Measurements from ENCODE around the gene ZBTB11. TPM values are rescaled to one million over a fixed set of nuclear protein-coding genes. Genes with fewer than 3 reads are reported as not detected.
A peak's percentile ranks its signal among the peaks of the same experiment; 100 is the strongest.
"Not testable (repeated sequence)": the region's sequence is repeated elsewhere in the genome, so short reads cannot be mapped to it uniquely, and the experiment has no call there.

Gene ZBTB11, protein sequence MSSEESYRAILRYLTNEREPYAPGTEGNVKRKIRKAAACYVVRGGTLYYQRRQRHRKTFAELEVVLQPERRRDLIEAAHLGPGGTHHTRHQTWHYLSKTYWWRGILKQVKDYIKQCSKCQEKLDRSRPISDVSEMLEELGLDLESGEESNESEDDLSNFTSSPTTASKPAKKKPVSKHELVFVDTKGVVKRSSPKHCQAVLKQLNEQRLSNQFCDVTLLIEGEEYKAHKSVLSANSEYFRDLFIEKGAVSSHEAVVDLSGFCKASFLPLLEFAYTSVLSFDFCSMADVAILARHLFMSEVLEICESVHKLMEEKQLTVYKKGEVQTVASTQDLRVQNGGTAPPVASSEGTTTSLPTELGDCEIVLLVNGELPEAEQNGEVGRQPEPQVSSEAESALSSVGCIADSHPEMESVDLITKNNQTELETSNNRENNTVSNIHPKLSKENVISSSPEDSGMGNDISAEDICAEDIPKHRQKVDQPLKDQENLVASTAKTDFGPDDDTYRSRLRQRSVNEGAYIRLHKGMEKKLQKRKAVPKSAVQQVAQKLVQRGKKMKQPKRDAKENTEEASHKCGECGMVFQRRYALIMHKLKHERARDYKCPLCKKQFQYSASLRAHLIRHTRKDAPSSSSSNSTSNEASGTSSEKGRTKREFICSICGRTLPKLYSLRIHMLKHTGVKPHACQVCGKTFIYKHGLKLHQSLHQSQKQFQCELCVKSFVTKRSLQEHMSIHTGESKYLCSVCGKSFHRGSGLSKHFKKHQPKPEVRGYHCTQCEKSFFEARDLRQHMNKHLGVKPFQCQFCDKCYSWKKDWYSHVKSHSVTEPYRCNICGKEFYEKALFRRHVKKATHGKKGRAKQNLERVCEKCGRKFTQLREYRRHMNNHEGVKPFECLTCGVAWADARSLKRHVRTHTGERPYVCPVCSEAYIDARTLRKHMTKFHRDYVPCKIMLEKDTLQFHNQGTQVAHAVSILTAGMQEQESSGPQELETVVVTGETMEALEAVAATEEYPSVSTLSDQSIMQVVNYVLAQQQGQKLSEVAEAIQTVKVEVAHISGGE
- polyA plus RNA-seq (2013, experiment 1 of 2; ENCODE audit: insufficient read length) = 10.7 TPM
- polyA plus RNA-seq (2013, experiment 2 of 2; ENCODE audit: insufficient read length) = 10.5 TPM

DNA sequence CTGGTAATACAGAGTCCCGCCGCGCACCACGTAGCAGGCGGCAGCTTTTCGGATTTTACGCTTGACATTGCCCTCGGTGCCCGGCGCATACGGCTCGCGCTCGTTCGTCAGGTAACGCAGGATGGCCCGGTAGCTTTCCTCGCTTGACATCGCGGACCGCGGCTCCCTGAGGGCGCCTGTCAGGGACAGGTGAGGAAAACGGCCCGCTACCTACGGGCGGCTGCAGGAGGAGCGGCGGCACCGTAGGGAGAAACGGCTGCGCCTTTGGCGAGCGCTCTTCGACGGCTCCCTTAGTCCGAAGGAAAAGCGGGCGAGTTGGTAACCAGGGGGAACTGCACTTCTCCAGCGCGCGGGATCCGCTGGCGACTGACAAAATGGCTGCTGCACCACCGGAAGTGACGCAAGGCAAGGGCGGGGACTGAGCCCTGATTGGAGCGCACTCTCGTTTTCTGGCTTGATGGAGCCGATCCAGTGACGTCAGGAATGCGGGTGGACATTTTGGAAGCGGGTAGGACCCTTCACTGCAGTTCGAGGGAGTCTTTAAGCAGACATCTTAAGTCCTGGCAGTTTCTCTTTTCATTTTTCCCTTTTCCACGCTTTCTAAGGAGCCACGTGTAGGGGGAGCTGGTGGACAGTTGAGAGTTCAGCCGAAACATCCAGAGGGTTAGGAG lies at the start of gene ZBTB11:
Gene ZBTB11, minus strand, starts transcription at position 368 of the 671 bp plus-strand sequence. Its CDS starts 218 bp downstream, at position 150.
- DNase-seq = peak; percentile 100

DNA sequence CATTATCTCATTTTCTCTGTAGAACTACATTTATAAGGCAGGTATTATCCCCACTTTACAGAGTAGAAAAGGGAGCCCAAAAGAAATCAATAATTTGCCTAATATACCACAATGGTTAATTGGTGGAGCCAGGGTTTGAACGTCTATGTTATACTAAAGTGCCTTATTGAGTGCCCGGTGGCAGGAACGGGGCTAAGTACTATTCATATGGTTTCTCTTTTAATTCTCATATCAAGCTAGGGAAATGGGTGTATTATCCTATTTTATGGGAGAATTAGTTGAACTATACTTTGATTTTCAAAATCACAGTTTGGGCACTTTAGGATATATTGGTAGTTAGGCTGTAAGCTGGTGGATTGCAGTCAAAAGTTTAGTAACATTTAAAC lies 49.0 kb upstream of the ZBTB11 start:
- no peak for DNase-seq

DNA sequence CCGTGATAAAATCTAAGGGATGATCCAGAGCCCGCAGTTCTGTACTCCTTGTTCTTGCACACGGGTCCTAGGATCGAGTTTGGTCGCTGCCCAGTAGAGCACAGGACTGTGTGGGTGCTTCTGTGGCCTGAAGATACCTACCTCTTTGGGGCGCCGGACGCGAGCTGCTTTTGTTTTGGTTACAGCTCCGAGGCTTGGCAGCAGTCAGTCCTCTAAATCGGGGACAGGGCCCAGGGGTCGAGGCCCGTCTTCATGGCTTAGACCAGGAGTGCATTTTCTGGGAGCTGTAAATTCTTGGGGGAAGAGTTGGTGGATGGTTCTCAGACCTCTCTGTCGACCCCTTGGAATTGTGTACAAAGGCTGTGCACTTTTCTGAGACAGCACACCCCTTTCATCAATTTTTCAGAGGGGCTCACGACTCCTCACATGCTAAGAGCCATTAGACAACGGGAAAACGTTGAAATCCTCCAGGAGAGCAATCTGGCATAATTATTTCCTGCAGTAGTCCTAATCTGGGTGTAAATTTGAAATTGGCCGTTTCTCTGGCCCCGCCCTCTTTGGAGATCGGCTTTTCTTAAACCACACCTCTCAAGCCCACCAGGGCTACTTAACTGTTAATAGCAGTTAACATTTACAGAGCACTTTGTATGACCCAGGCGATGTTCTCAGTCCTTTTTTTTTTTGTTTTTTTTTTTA lies 48.4 kb upstream of the ZBTB11 start:
- peak; percentile 16 for DNase-seq

DNA sequence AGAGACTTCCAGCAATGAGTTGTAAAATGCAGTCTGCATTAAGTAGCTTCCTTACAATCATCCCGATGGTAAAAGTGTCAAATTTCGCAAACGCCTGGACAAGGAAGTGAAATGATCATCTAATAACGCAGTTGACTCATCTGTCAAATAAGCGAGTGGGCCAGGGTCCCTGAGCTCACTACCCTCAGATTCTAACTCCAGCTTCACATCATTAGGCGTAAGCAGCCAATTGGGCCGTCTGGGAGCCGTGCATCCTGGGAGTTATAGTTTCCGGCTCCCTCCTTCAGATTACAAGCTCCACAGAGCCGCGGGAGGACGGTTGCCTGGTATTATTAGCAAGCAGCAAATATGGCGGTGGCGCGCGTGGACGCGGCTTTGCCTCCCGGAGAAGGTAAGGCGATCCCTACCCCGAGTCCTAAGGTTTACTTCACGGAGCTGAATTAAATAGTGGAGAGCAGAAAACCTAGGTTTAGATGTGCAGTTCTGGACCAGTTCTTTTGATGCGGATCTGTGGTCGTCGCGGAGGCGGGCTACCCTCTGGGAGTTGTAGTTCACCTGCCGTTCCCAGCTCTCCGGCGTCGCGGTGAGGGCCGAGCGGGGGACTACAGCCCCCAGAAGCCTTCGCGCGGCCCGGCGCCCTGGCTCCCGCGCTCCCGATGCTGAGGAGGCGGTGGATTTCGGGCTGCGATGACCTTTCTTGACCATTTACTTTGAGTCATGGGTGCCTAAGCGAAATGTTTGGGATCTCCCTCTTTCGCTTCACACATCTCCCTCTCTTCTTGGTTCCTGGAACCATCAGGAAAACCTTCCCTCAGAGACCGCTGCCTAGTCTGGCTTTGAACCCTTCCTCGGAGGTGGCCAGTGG lies 47.6 kb upstream of the ZBTB11 start, which contains the start of gene CEP97:
Gene CEP97, plus strand, starts transcription at position 286 of the 865 bp plus-strand sequence. Its CDS starts 63 bp downstream, at position 349.
- DNase-seq = peak; percentile 94

DNA sequence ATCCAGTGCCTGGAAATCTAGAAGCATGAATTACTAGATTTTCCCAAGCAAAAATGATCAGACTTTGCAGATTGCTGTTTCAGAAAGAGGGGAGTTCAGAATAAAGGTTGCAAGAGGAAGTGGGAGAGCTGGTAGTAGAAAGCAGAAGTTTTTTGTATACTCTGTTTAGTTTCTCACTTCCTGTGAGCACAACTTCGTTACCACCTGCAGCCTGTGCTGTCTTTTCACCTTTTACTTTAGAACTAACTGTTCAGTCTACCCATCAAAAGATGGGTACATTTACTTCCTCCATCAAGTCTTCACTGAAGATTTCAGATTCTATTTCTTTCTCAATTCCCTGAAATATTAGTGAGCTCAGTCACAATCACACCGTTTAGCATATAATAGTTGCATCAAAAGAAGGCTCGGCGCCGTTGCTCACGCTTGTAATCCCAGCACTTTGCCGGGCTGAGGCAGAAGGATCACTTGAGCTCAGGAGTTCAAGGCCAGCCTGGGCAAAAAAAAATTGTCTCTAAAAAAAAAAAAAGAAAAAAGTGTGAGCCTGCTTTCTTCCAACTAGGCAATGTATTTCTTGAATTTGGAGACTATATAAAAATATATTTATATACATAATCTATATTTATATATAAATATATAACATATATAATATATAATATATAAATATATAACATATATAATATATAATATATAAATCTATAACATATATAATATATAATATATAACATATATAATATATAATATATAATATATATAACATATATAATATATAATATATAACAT lies 45.7 kb upstream of the ZBTB11 start:
- no peak for DNase-seq

DNA sequence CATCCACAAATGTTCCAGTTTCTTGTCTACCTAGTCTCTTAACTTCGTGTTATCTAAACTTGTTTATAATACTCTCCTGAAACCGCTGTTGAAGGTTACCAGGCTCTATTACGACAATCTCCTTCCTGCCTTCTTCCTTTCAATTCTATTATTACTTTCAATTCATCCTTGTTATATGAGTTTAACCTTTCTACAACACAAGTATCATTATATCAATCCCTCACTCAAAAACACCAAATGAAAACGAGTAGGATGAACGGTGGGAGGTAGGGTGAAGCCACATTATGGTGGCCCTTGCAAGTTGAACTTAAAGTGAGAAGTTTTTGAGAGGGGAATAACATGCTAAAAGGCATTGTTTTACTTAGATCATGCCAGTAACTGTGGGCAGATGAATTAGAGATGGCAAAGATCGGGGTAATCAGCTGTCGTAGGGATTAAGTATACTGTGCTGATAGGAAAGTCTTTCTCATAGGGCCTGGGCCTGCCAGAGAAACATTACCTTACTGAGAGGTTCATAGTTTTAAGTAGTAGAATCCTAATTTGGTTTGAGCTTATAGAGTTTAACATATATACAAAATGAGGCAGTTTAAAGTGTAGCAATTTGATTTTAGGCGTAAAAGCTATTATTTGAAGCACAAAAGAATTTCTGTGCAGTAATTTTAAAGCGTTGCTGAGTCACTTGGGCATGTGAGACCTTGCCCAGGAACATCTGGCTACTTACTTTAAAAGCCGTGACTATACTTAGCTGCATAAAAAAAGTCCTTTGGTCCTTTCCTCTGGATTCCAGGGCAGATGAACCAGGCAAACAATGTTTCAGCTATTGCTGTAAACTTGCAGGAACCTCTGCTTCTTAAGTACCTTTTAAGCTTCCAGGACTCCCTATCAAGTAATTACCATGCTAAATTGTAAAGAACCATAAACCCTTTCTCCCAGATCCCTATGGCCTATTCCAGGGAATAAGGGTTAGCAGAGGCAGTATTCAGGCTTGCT lies 44.2 kb upstream of the ZBTB11 start:
- peak; percentile 24 for DNase-seq

DNA sequence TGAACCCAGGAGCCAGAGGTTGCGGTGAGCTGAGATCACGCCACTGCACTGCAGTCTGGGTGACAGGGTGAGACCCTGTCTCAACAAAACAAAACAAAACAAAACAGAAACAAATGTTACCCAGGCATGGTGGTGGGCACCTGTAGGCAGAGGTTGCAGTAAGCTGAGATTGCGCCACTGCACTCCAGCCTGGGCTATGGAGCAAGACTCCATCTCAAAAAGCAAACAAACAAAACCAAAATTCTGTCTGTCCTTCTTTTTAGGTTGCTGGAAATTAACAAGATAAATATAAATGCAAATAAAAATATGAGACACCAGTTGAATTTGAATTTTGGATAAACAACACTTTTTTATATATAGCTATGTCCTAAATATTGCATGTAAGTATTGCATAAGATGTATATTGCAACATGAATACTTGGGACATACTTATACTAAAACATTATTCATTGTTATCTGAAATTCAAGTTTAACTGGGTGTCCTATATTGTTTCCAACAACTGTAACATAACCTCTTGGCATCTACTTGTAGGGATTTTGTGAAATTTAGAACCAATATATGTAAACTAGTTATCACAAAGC lies 42.8 kb upstream of the ZBTB11 start:
- DNase-seq = no peak

DNA sequence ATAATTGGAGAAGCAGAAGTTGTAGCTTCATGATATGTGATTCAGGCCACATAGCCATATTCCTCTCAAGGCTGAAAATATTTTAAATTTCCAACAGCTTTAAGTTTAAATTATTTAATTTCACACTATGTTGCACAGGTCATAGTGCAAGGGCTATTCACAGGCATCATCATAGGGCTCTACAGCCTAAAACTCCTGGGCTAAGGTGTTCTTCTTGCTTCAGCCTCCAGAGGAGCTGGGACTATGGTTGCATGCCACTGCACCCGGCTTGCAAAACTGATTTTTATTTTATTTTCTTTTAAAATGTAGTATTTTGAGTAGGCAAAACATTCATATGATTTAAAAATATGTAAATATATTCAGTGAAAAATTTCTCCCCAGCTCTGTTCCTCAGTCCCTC lies 41.5 kb upstream of the ZBTB11 start:
- no peak for DNase-seq

DNA sequence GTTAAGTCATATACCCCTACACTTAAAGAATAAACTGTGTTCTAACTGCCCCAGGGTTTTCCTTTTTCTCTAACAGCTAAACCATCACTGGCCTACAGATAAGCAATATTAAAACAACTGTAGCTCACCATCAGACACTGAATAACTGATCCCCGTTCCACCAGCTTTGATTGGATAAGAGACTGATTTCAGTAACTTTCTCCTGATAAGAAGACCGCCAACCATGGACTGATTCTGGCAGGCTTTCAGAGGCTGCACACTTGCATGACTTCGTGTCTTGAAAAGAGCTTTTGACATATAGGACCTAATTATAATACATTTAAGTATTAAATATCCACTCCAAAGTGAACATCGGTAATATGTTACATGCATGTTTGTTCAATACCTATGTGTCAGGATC lies 32.2 kb upstream of the ZBTB11 start:
- no peak for DNase-seq

DNA sequence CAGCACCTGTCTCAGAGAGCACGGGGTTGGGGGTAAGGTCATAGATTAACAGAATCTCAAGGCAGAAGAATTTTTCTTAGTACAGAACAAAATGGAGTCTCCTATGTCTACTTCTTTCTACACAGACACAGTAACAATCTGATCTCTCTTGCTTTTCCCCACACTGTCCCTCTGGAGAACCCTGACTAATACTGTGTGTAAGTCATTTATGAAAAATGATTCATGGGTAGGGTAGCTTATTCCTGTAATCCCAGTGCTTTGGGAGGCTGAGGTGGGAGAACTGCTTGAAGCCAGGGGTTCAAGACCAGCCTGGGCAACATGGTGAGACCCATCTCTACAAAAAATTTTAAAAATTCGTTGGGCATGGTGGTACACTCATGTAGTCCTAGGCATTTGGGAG lies 27.7 kb upstream of the ZBTB11 start:
- not testable (repeated sequence) for DNase-seq

DNA sequence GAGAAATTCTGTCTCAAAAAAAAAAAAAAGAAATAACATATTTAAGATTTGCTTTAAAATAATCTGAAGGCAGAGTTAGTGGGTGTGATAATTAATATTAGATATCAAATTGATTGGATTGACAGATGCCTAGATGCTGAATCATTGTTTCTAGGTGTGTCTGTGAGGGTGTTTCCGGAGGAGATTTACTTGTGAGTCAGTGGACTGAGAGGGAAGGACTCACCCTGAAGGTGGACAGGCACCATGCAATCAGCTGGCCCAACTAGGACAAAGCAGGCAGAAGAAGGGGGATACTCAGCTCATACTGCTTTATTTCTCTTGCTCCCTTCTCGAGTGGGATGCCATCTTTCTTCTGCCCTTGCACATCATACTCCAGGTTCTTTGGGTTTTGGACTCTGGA lies 26.2 kb upstream of the ZBTB11 start:
- no peak for DNase-seq

DNA sequence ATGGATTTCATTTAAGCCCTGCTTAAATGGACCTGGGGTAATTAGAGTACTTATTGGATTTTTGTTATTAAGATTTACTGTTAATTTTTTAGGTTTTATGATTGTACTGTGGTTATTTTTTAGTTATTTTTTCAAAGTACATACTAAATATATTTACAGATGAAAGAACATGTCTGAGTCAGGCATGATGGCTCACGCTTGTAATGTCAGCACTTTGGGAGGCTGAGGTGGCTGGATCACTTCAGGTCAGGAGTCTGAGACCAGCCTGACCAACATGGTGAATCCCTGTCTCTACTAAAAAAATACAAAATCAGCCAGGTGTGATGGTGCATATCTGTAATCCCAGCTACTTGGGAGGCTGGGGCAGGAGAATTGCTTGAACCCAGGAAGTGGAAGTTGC lies 25.8 kb upstream of the ZBTB11 start:
- DNase-seq = no peak

DNA sequence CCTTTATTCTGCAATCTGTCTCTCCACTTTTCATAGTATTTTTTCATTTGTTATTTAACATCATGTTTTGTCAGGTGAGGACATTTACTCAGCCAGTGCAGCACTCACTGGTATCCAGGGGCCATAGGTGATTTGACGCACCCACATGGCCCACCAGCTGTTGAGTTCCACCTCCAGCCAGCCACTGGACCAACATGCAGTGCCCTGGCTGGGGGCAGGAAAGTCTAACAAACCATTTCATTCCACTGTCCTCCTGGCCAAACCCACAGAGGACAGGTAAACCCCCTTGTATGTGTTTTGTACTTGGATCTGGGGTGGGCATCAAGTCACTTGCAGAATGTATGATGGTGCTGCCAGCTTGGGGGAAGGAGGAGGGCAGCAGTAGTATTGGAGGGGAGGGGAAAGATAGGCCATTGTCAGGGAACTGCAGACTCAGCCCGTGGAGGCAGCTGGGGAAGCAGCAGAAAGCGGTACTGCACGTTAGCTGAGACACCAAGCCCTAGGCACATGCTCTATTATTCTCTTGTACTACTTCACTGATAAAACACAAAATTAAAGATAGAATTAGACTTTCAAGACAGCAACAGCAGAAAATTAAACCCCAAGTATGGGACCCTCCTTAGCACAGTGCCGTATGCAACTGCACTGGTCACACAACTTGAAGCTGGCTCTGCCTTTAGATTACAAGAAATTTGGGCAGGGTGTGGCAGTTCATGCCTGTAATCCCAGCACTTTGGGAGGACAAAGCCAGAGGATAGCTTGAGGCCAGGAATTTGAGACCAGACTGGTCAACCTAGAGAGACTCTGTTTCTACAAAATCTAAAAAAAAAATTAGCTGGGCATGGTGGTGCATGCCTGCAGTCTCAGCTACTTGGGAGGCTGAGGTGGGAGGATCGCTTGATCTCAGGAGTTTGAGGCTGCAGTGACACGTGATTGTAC lies 25.0 kb upstream of the ZBTB11 start:
- no peak for DNase-seq

DNA sequence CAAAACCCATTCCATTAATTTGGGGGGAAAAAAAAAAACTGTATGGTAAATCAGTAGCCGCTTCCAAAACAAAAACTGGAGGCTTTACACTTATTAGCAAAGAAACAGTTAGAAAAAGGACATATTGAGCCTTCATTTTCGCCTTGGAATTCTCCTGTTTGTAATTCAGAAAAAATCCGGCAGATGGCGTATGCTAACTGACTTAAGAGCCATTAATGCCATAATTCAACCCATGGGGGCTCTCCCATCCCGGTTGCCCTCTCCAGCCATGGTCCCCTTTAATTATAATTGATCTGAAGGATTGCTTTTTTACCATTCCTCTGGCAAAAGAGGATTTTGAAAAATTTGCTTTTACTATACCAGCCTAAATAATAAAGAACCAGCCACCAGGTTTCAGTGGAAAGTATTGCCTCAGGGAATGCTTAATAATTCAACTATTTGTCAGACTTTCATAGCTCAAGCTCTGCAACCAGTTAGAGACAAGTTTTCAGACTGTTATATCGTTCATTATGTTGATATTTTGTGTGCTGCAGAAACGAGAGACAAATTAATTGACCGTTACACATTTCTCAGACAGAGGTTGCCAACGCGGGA lies 18.9 kb upstream of the ZBTB11 start:
- DNase-seq = peak; percentile 62

DNA sequence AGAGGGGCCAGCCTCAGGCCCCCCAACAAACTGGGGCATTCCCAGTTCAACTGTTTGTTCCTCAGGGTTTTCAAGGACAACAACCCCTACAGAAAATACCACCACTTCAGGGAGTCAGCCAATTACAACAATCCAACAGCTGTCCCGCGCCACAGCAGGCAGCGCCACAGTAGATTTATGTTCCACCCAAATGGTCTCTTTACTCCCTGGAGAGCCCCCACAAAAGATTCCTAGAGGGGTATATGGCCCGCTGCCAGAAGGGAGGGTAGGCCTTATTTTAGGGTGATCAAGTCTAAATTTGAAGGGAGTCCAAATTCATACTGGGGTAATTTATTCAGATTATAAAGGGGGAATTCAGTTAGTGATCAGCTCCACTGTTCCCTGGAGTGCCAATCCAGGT lies 17.9 kb upstream of the ZBTB11 start:
- DNase-seq = not testable (repeated sequence)

DNA sequence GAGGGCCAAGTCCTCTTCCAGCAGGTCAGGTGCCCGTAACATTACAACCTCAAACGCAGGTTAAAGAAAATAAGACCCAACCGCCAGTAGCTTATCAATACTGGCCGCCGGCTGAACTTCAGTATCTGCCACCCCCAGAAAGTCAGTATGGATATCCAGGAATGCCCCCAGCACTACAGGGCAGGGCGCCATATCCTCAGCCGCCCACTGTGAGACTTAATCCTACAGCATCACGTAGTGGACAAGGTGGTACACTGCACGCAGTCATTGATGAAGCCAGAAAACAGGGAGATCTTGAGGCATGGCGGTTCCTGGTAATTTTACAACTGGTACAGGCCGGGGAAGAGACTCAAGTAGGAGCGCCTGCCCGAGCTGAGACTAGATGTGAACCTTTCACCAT lies 16.6 kb upstream of the ZBTB11 start:
- peak; percentile 48 for DNase-seq
